ENCODE results near the gene SH3PXD2A. TPM values are rescaled to one million over a fixed set of nuclear protein-coding genes. Genes with fewer than 3 reads are reported as not detected.

Gene SH3PXD2A
- total and polyA plus RNA-seq, 2 experiments from 2014 or later = 1.8 to 5.0 TPM

GRCh38 chr10:103843045-103843444, 12.3 kb downstream of the SH3PXD2A start:
- Histone ChIP-seq H3K4me3 (no peak overlapping the region), H2AFZ (no peak overlapping the region), H3K4me2 (no peak overlapping the region), H3K4me1 (ENCODE audit: insufficient read depth) (peaks cover 33% of the 10 kb centered on the region), H4K20me1 (replicated peaks; ENCODE audit: insufficient read depth) (no peaks in the 10 kb centered on the region), H3K79me2 (replicated peaks; ENCODE audit: insufficient read depth) (no peaks in the 10 kb centered on the region), H3K9me2 (ENCODE audit: insufficient read depth) (no peaks in the 10 kb centered on the region), H3K27ac (ENCODE audit: low read depth) (no peak overlapping the region), H3K36me3 (ENCODE audit: insufficient read depth) (no peaks in the 10 kb centered on the region), H3F3A (replicated peaks; ENCODE audit: low read depth) (0 out of 2 replicates have a peak, but pooled peaks cover 5% of the 10 kb centered on the region), H3K27me3 (ENCODE audit: insufficient read depth) (no peaks in the 10 kb centered on the region)
- Mint-ChIP-seq H3K4me3 (no peak overlapping the region), H3K27ac (no peak overlapping the region), H3K27me3 (ENCODE audit: insufficient read depth, low read depth, poor library complexity) (peaks cover 1% of the 10 kb centered on the region), H3K4me1 (peaks cover 50% of the 10 kb centered on the region), H3K9me3 (no peaks in the 10 kb centered on the region), H3K36me3 (ENCODE audit: low read depth) (no peaks in the 10 kb centered on the region)
- no peak for DNase-seq (ENCODE audit: low spot score)
- no peak for TF ChIP-seq ZNF114 (CRISPR knock-in tag; IDR thresholded peaks at IDR 0.05)
- no peak for TF ChIP-seq ZNF331 (CRISPR knock-in tag; IDR thresholded peaks at IDR 0.05; ENCODE audit: low read depth)
- no peak for TF ChIP-seq JUNB (IDR thresholded peaks at IDR 0.05; ENCODE audit: unreplicated experiment)
- TF ChIP-seq POLR2AphosphoS5 (IDR thresholded peaks at IDR 0.05; ENCODE audit: low read depth) = no peak
- no peak for TF ChIP-seq REST (IDR thresholded peaks at IDR 0.05; ENCODE audit: unreplicated experiment)
- TF ChIP-seq EZH2phosphoT487 (IDR thresholded peaks at IDR 0.05; ENCODE audit: unreplicated experiment) = no peak
- TF ChIP-seq NANOG (IDR thresholded peaks at IDR 0.05; ENCODE audit: borderline replicate concordance) = no peak
- TF ChIP-seq ZNF462 (CRISPR knock-in tag; IDR thresholded peaks at IDR 0.05) = no peak
- no peak for TF ChIP-seq STAT1 (IDR thresholded peaks at IDR 0.05; ENCODE audit: unreplicated experiment)
- no peak for TF ChIP-seq ETS1 (IDR thresholded peaks at IDR 0.05)
- TF ChIP-seq CTCF (conservative IDR thresholded peaks at IDR 0.05; ENCODE audit: low read depth in 2 of 2) = no peak
- no peak for TF ChIP-seq CREB1 (CRISPR knock-in tag; IDR thresholded peaks at IDR 0.05; ENCODE audit: low read depth)
- TF ChIP-seq EZH2 (IDR thresholded peaks at IDR 0.05; ENCODE audit: low read depth, unreplicated experiment) = no peak
- ATAC-seq = no peak
